Neural progenitor cell (in vitro differentiated cells): Measurements from ENCODE around the gene TNFRSF14. TPM values are rescaled to one million over a fixed set of nuclear protein-coding genes. Genes with fewer than 3 reads are reported as not detected.

Source experiments
- DNase-seq: peaks from one replicate; pipeline ENCODE4 v3.0.0-alpha.2; 2016; ENCODE audit warnings: low spot score
- H2AFZ ChIP-seq: fragments of 200-600 bp; sonication (generic); replicated peaks from 2 replicates; pipeline ENCODE4 v1.6.1; 2016; ENCODE audit warnings: antibody characterized with exemption
- H3F3A ChIP-seq: fragments of 200-600 bp; sonication (generic); 2 replicates; pipeline ENCODE4 v1.6.1; 2016; ENCODE audit warnings: antibody characterized with exemption, low read depth
- H3K27ac ChIP-seq: fragments of 200-600 bp; sonication (generic); 2 replicates; pipeline ENCODE4 v1.5.1; 2016; ENCODE audit warnings: mild to moderate bottlenecking
- H3K27me3 ChIP-seq: fragments of 200-600 bp; sonication (generic); 2 replicates; pipeline ENCODE4 v1.6.1; 2016; ENCODE audit warnings: mild to moderate bottlenecking, moderate library complexity
- H3K36me3 ChIP-seq: fragments of 200-600 bp; sonication (generic); 2 replicates; pipeline ENCODE4 v1.5.1; 2016
- H3K4me1 ChIP-seq: fragments of 200-600 bp; sonication (generic); 2 replicates; pipeline ENCODE4 v1.6.1; 2016; ENCODE audit warnings: mixed run types
- H3K4me2 ChIP-seq: fragments of 200-600 bp; sonication (generic); 2 replicates; pipeline ENCODE4 v1.6.1; 2016
- H3K4me3 ChIP-seq: fragments of 200-600 bp; sonication (generic); 2 replicates; pipeline ENCODE4 v1.5.1; 2016
- H3K79me2 ChIP-seq: fragments of 200-600 bp; sonication (generic); 2 replicates; pipeline ENCODE4 v1.6.1; 2016; ENCODE audit warnings: low read depth
- H3K9ac ChIP-seq: fragments of 200-600 bp; sonication (generic); 2 replicates; pipeline ENCODE4 v1.6.1; 2016
- H3K9me3 ChIP-seq: fragments of 200-600 bp; sonication (generic); 2 replicates; pipeline ENCODE4 v1.5.1; 2016; ENCODE audit warnings: low read depth
- H4K20me1 ChIP-seq: fragments of 200-600 bp; sonication (generic); 2 replicates; pipeline ENCODE4 v1.6.1; 2016; ENCODE audit warnings: low read depth
- H3K27ac Mint-ChIP-seq: 3 replicates; pipeline ENCODE4 v1.8.0; 2021; ENCODE audit warnings: mixed read lengths
- H3K27me3 Mint-ChIP-seq: 2 replicates; pipeline ENCODE4 v1.8.0; 2022; ENCODE audit warnings: low read depth, mild to moderate bottlenecking, inconsistent platforms, moderate library complexity, mixed read lengths; ENCODE audit not compliant: insufficient read depth
- H3K36me3 Mint-ChIP-seq: 3 replicates; pipeline ENCODE4 v1.8.0; 2021; ENCODE audit warnings: mixed read lengths
- H3K4me1 Mint-ChIP-seq: 3 replicates; pipeline ENCODE4 v1.8.0; 2021; ENCODE audit warnings: mixed read lengths
- H3K4me3 Mint-ChIP-seq: 3 replicates; pipeline ENCODE4 v1.8.0; 2021; ENCODE audit warnings: mild to moderate bottlenecking, moderate library complexity, mixed read lengths
- H3K9me3 Mint-ChIP-seq: 3 replicates; pipeline ENCODE4 v1.8.0; 2020; ENCODE audit warnings: mixed read lengths
- CTCF ChIP-seq: fragments of 200-600 bp; sonication (generic); IDR thresholded peaks from 2 replicates; pipeline ENCODE4 v1.5.1; 2017; ENCODE audit warnings: antibody characterized with exemption, mild to moderate bottlenecking
- EZH2 ChIP-seq: fragments of 200-600 bp; sonication (generic); IDR thresholded peaks from 2 replicates; pipeline ENCODE4 v1.6.1; 2017; ENCODE audit warnings: antibody characterized with exemption, mild to moderate bottlenecking, moderate library complexity
- EZH2phosphoT487 ChIP-seq: fragments of 200-600 bp; sonication (generic); IDR thresholded peaks from 2 replicates; pipeline ENCODE4 v1.6.1; 2017; ENCODE audit warnings: antibody characterized with exemption
- total RNA-seq: library from RNA; depleted of rRNA; stranded (reverse); fragments of >200 nt; gene quantifications from 2 replicates; pipeline ENCODE4 v1.2.3, GENCODE V29; 2015; ENCODE audit warnings: low replicate concordance

Gene TNFRSF14
- total RNA-seq, 1 donor from 2014 or later = not detected

GRCh38 chr1:2544875-2545640 is 11.1 kb upstream of the TNFRSF14 start:
- peak; percentile 95 for DNase-seq
- Histone ChIP-seq H3F3A (peaks cover 83% of the 10 kb centered on the region), H3K4me1 (peaks cover 59% of the 10 kb centered on the region), H3K79me2 (no peaks in the 10 kb centered on the region), H3K4me3 (peak overlapping the region; percentile 34), H3K4me2 (peak overlapping the region; percentile 79), H3K36me3 (no peaks in the 10 kb centered on the region), H2AFZ (no peak overlapping the region), H3K9me3 (no peaks in the 10 kb centered on the region), H3K27ac (peak overlapping the region; percentile 99), H3K9ac (peak overlapping the region; percentile 36), H4K20me1 (peaks cover 13% of the 10 kb centered on the region), H3K27me3 (peaks cover 6% of the 10 kb centered on the region)
- Mint-ChIP-seq H3K27me3 (peaks cover 2% of the 10 kb centered on the region), H3K36me3 (no peaks in the 10 kb centered on the region), H3K9me3 (no peaks in the 10 kb centered on the region), H3K4me3 (peak overlapping the region; percentile 71), H3K27ac (peak overlapping the region; percentile 95), H3K4me1 (peaks cover 49% of the 10 kb centered on the region)
- TF ChIP-seq CTCF (no peak), EZH2 (no peak)

GRCh38 chr1:2545754-2546514 is 10.2 kb upstream of the TNFRSF14 start:
- DNase-seq = peak; percentile 98
- Mint-ChIP-seq H3K4me1 (peaks cover 55% of the 10 kb centered on the region), H3K4me3 (peak overlapping the region; percentile 91), H3K9me3 (no peaks in the 10 kb centered on the region), H3K27ac (peak overlapping the region; percentile 95), H3K27me3 (peaks cover 2% of the 10 kb centered on the region), H3K36me3 (no peaks in the 10 kb centered on the region)
- H3K9me3 ChIP-seq = no peaks in the 10 kb centered on the region
- peaks cover 13% of the 10 kb centered on the region for H4K20me1 ChIP-seq
- H3K9ac ChIP-seq = peak overlapping the region; percentile 80
- peak overlapping the region; percentile 68 for H3K4me3 ChIP-seq
- H3K79me2 ChIP-seq = no peaks in the 10 kb centered on the region
- no peak for TF ChIP-seq EZH2phosphoT487
- peaks cover 75% of the 10 kb centered on the region for H3F3A ChIP-seq
- H3K27me3 ChIP-seq = no peaks in the 10 kb centered on the region
- no peak overlapping the region for H2AFZ ChIP-seq
- peaks cover 51% of the 10 kb centered on the region for H3K4me1 ChIP-seq
- no peaks in the 10 kb centered on the region for H3K36me3 ChIP-seq
- peak overlapping the region; percentile 92 for H3K4me2 ChIP-seq
- peak overlapping the region; percentile 99 for H3K27ac ChIP-seq

- no peaks in the 10 kb centered on the region for H3K36me3 ChIP-seq
- peak overlapping the region; percentile 80 for H3K9ac ChIP-seq
- peak; percentile 94 for DNase-seq
- Mint-ChIP-seq H3K36me3 (no peaks in the 10 kb centered on the region), H3K27ac (peak overlapping the region; percentile 66), H3K9me3 (no peaks in the 10 kb centered on the region), H3K4me3 (peak overlapping the region; percentile 91), H3K4me1 (peaks cover 54% of the 10 kb centered on the region), H3K27me3 (no peaks in the 10 kb centered on the region)
- TF ChIP-seq CTCF (peak; percentile 20), EZH2 (no peak), EZH2phosphoT487 (no peak)
- peak overlapping the region; percentile 68 for H3K4me3 ChIP-seq
- H4K20me1 ChIP-seq = peaks cover 13% of the 10 kb centered on the region
- H3K27ac ChIP-seq = peak overlapping the region; percentile 93
- H3K79me2 ChIP-seq = no peaks in the 10 kb centered on the region
- H3K9me3 ChIP-seq = no peaks in the 10 kb centered on the region
- no peaks in the 10 kb centered on the region for H3K27me3 ChIP-seq
- peak overlapping the region; percentile 92 for H3K4me2 ChIP-seq
- peaks cover 68% of the 10 kb centered on the region for H3F3A ChIP-seq
- no peak overlapping the region for H2AFZ ChIP-seq
- peaks cover 48% of the 10 kb centered on the region for H3K4me1 ChIP-seq
Observed at GRCh38 chr1:2546515-2547209, 9.5 kb upstream of the TNFRSF14 start.
